Neutrophil (primary cell): ENCODE measurements around the gene PITX1.

Experiments
- H3K27ac ChIP-seq: fragments of 200-600 bp; sonication (generic); 2 replicates; pipeline ENCODE4 v1.5.1; 2016; ENCODE audit warnings: mild to moderate bottlenecking, moderate library complexity
- H3K27me3 ChIP-seq: fragments of 200-600 bp; sonication (generic); 2 replicates; pipeline ENCODE4 v1.6.0; 2016; ENCODE audit warnings: mild to moderate bottlenecking
- H3K36me3 ChIP-seq: fragments of 200-600 bp; sonication (generic); 2 replicates; pipeline ENCODE4 v1.5.1; 2017
- H3K4me1 ChIP-seq, 2 experiments: fragments of 200-600 bp in 1 of 2; sonication (generic) in 1 of 2; 1 replicate in 1 of 2; 2 replicates in 1 of 2; pipeline versions ENCODE4 v1.5.1 to v1.6.1; 2013 to 2016; ENCODE audit warnings: low read depth in 1 of 2, low read length in 1 of 2, mild to moderate bottlenecking in 1 of 2, moderate library complexity in 1 of 2; ENCODE audit not compliant: control insufficient read depth in 1 of 2, insufficient read depth in 1 of 2
- H3K4me3 ChIP-seq, 2 experiments: fragments of 200-600 bp in 1 of 2; sonication (generic) in 1 of 2; 1 replicate in 1 of 2; 2 replicates in 1 of 2; pipeline ENCODE4 v1.5.1; 2013 to 2016; ENCODE audit warnings: low read depth in 1 of 2, low read length in 1 of 2, mild to moderate bottlenecking in 1 of 2, moderate library complexity in 1 of 2
- H3K9me3 ChIP-seq: fragments of 200-600 bp; sonication (generic); 2 replicates; pipeline ENCODE4 v1.5.1; 2016
- CTCF ChIP-seq: fragments of 200-600 bp; sonication (generic); IDR thresholded peaks from 2 replicates; pipeline ENCODE4 v1.5.1; 2016; ENCODE audit warnings: antibody characterized with exemption

Gene PITX1

GRCh38 chr5:135046661-135047346, 12.8 kb upstream of the PITX1 start:
- no peaks in the 10 kb centered on the region for H3K9me3 ChIP-seq
- H3K4me3 ChIP-seq = no peak overlapping the region
- peaks cover 0 to 4% of the 10 kb centered on the region in 2 experiments for H3K4me1 ChIP-seq
- no peak overlapping the region for H3K27ac ChIP-seq
- peaks cover 100% of the 10 kb centered on the region for H3K27me3 ChIP-seq
- H3K36me3 ChIP-seq = no peaks in the 10 kb centered on the region
- no peak for TF ChIP-seq CTCF

GRCh38 chr5:135045488-135045887, 11.5 kb upstream of the PITX1 start:
- Histone ChIP-seq H3K9me3 (no peaks in the 10 kb centered on the region), H3K27ac (no peak overlapping the region), H3K4me3 (no peak overlapping the region), H3K4me1 (peaks cover 0 to 4% of the 10 kb centered on the region in 2 experiments), H3K27me3 (peaks cover 100% of the 10 kb centered on the region), H3K36me3 (no peaks in the 10 kb centered on the region)
- no peak for TF ChIP-seq CTCF

GRCh38 chr5:135042595-135042994, 8.6 kb upstream of the PITX1 start:
- Histone ChIP-seq H3K4me1 (peaks cover 0 to 15% of the 10 kb centered on the region in 2 experiments), H3K36me3 (no peaks in the 10 kb centered on the region), H3K27me3 (peaks cover 100% of the 10 kb centered on the region), H3K27ac (no peak overlapping the region), H3K4me3 (no peak overlapping the region), H3K9me3 (no peaks in the 10 kb centered on the region)
- TF ChIP-seq CTCF = no peak

- no peak for TF ChIP-seq CTCF
- H3K4me1 ChIP-seq = peaks cover 0 to 15% of the 10 kb centered on the region in 2 experiments
- H3K36me3 ChIP-seq = no peaks in the 10 kb centered on the region
- H3K4me3 ChIP-seq = no peak overlapping the region
- H3K27ac ChIP-seq = no peak overlapping the region
- H3K9me3 ChIP-seq = no peaks in the 10 kb centered on the region
- peaks cover 100% of the 10 kb centered on the region for H3K27me3 ChIP-seq
Measured at GRCh38 chr5:135041726-135042125, 7.7 kb upstream of the PITX1 start.

GRCh38 chr5:135041145-135041587, 7.1 kb upstream of the PITX1 start:
- Histone ChIP-seq H3K27me3 (peaks cover 100% of the 10 kb centered on the region), H3K4me3 (no peak overlapping the region), H3K9me3 (no peaks in the 10 kb centered on the region), H3K27ac (no peak overlapping the region), H3K36me3 (no peaks in the 10 kb centered on the region), H3K4me1 (peaks cover 0 to 15% of the 10 kb centered on the region in 2 experiments)
- TF ChIP-seq CTCF = no peak
